Measurements from ENCODE around the gene NCKAP5L.

GRCh38 chr12:49809381-49809905 is 18.8 kb downstream of the NCKAP5L start:
- TF ChIP-seq, protein P1, sequence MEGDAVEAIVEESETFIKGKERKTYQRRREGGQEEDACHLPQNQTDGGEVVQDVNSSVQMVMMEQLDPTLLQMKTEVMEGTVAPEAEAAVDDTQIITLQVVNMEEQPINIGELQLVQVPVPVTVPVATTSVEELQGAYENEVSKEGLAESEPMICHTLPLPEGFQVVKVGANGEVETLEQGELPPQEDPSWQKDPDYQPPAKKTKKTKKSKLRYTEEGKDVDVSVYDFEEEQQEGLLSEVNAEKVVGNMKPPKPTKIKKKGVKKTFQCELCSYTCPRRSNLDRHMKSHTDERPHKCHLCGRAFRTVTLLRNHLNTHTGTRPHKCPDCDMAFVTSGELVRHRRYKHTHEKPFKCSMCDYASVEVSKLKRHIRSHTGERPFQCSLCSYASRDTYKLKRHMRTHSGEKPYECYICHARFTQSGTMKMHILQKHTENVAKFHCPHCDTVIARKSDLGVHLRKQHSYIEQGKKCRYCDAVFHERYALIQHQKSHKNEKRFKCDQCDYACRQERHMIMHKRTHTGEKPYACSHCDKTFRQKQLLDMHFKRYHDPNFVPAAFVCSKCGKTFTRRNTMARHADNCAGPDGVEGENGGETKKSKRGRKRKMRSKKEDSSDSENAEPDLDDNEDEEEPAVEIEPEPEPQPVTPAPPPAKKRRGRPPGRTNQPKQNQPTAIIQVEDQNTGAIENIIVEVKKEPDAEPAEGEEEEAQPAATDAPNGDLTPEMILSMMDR (IDR thresholded peaks at IDR 0.05 in 4 of 5, conservative IDR thresholded peaks at IDR 0.05 in 1 of 5), result no peak
- TF ChIP-seq POLR2A (IDR thresholded peaks at IDR 0.05), result no peak
